ENCODE data around the gene HIF1AN.

The HIF1AN gene

GRCh38 chr10:100535715-100536353, at the start of gene HIF1AN:
Gene HIF1AN (plus strand): TSS chr10:100535943. CDS start chr10:100535959, 16 bp downstream.
- DNase-seq = peak; percentile 95

DNA sequence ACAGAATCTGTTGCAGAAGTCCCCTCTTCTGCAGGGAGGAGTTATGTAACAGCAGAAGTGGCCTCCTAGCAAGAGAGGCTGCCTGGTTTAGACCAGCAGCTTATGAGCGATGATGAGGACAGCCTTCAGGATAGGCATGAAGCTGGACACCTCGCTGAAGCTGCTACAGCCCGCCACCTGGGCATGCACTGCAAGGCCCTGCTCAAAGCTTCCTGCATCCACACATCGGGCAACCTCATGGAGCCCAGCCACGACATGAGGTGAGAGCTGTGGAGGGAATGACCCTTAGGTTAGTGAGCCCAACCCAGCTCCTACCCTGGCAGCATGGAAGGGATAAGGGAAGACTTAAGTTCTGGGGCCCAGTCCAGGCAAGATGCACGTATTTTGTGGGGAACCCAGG, 48.2 kb upstream of the HIF1AN start:
- DNase-seq = no peak

GRCh38 chr10:100489396-100489795, 46.3 kb upstream of the HIF1AN start:
- no peak for DNase-seq

DNA sequence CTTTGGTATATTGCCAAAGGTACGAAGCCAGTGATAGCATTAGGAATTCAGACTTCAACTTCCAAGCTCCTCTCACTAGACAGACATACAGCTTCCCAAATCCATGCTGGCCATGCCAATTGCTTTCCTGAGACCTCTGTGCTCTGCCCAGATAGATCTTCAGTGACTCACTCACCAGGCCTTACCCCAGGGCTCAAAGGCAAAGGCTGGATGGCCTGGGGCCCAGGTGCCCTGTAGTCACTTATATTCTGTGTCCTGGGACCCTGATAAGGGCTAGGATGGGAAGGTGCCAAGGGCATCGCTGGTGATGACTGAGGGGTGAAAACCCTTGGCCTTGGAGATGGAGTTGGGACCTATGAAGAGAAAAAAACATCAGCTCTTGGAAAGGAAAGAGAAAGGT, 45.2 kb upstream of the HIF1AN start:
- DNase-seq = no peak

DNA sequence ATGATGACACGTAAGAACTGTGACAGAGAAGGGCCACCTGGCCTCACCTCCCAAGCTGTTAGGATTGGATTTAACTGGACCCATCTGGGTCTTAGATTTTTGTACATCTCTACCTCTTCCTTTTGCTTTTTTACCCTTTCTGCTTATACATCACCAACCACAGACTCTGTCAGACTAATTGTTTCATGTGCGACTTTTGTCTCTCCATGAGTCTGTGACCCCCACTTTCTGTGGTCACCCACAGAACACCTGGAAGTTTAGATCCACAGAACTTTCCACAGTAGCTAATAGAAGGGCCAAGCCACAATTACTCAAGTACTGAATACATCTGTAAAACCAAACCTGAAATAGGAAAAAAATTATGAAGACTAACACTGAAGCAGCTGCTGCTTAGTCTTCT, 39.2 kb upstream of the HIF1AN start:
- no peak for DNase-seq

- DNase-seq = no peak
Observed at GRCh38 chr10:100498059-100498458, 37.7 kb upstream of the HIF1AN start.

GRCh38 chr10:100501423-100501822, 34.3 kb upstream of the HIF1AN start:
- no peak for DNase-seq

GRCh38 chr10:100502926-100503494, 32.7 kb upstream of the HIF1AN start:
- no peak for DNase-seq

- DNase-seq = no peak
Observed at GRCh38 chr10:100504096-100504495, 31.6 kb upstream of the HIF1AN start.

GRCh38 chr10:100505164-100505563, 30.6 kb upstream of the HIF1AN start:
- DNase-seq = no peak

GRCh38 chr10:100506596-100507356, 29.0 kb upstream of the HIF1AN start:
- DNase-seq = no peak

GRCh38 chr10:100507357-100507732, 28.4 kb upstream of the HIF1AN start:
- no peak for DNase-seq

GRCh38 chr10:100508266-100508665, 27.5 kb upstream of the HIF1AN start:
- no peak for DNase-seq

DNA sequence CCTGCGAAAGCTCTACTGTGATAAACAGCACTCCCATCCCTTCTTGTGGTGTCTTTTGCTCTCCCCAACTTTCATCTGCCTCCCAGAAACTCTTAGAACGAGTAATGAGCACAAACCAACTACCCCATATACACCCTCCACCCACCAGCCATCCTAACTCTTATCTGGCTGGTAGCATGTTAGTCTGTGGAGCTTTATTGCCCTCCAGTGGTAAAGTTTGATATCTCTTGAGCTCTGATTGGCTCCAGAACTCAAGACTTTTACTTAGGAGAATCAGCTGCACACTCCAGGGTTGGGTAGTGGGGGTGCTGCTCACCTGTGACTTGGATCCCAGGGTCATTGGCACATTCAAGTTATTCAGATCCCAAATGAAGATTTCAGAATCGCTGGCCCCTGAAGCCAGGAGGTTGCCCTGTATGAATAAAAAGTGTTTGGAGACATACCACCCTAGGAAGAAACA, 27.0 kb upstream of the HIF1AN start:
- DNase-seq = peak; percentile 81

DNA sequence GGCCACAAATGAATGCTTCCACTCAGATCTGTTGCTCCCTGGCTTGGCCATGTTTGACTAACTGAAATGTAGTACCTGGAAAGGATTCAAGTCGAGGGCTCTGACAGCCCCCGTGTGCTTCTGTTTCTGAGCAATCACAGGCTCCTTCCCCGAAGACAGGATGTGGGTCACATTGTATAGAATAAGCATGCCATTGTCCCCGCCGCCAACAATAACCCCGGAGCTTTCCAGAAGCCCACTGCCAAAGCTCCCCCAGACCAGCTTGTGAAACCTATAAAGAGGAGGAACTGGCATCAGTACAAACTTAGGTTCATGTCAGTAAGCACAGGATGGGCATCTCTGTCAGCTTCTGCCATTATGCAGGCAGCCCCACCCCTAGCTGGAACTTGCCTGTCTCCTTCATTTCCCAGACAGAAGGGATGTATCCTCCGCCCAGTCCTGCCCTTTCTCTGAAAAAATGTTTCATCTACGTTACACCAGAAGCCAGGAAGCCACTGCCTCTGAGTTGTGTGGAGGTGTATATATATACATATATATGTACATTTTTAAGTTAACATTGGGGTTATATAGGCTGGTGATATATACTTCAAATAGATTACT, 26.4 kb upstream of the HIF1AN start:
- DNase-seq = peak; percentile 34

DNA sequence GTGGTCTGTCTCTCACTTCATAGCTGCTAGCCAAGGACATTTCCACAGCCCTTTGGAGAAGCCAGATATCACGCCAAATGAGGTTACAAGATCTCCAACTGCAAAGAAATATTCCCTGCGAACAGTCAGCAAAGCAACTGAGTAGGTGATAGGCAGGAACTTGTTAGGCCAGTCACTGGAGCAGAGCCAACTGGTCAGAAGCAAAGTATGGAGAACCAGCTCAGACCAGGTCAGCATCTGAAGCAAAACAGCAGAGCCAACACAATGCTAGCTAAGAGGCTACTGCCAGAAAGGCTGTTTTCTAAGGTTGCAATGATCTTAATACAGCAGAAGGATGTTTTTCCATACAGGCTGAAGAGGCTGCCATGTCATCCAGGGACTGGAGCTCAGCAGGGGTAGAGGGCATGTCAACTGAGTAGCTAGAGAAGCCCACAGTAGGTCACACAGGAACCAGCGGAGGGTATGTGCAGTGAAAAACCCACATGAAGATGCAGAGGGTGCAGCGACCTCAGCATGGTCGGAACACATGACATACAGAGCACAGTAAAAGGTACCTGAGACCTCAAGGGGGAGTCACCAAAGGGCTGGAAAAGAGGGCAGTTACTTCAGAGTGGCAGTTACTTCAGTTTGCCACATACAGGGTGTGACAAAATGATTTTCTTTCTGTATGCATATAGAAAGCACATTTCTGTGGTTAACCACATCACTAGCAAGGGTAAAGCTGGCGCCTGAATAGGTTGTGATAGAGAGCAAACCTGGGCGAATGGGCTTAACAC, 25.0 kb upstream of the HIF1AN start:
- peak; percentile 83 for DNase-seq

- DNase-seq = no peak
Observed at GRCh38 chr10:100515612-100516011, 20.1 kb upstream of the HIF1AN start.

DNA sequence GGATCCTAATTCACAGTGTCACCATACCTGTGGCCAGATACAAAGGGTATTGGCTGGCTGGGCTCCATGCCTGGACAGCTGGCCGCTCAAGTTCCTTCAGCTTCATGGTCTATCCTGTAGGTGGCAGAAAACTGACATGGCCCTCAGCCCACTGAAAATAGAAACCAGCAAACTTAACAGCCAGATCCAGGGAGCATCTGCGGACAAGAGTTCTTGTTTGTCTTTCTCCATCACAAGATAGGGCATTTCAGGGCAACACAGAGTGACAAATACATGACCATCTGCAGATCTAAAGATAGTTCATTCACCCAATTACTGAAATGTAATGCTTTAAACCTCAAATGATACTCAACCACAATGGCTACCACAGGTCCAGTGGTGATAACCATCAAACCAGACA, 18.9 kb upstream of the HIF1AN start:
- no peak for DNase-seq

- DNase-seq = peak; percentile 74
Observed at GRCh38 chr10:100518761-100519241, 16.9 kb upstream of the HIF1AN start.

DNA sequence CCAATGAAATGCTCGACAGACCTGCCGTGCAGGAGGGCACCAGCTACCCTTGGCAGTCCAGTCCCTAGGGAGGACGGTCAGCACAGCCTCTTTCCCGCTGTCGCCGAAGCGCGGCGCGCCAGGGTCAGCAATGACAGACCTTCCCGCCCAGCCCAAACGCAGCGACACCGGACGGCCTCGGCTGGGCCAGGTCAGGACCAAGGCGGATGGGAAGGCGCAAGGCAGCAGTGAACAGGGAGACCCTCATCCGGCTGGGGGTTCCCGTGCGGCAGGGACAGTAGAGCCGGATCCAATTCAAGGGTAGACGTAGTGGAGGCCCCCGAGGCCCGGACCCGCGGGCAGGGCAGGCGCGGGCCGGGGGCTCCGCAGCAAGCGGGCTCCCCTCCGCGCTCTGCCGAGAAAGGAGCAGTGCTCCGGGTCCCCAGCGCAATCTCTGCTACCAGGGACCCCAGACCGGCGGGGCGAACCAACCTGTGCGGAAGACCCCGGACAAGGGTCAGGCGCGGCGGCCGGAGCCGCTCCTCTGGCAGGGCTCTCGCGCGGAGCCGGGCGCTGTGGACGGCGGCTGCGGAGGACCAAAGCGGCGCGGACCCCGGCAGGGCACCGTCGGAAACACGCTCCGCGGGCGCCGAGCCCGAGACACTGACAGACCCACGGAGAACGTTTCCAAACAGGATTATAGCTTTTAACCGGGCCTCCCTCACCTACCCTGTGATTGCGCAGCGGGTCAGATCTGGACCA, 16.3 kb upstream of the HIF1AN start, which contains the start of gene SEC31B:
TSS of gene SEC31B (minus strand) at position 551 of the 741 bp plus-strand sequence. CDS start 2,909 bp downstream, outside the sequence.
- DNase-seq = no peak

GRCh38 chr10:100520811-100521210, 14.9 kb upstream of the HIF1AN start:
- DNase-seq = no peak

All from CD4-positive, alpha-beta T cell treated with Interleukin-17A for 1 hour (primary cell).